GM21367 (cell line): ENCODE data around the gene KRT75.
"Not testable (repeated sequence)": the region's sequence is repeated elsewhere in the genome, so short reads cannot be mapped to it uniquely, and the experiment has no call there.

Source experiments
- ATAC-seq: cut with Tn5 transposase; IDR thresholded peaks from one replicate; pipeline ENCODE4 v1.9.1; 2021; ENCODE audit not compliant: unreplicated experiment

The KRT75 gene

GRCh38 chr12:52434081-52434733, at the start of gene KRT75:
Gene KRT75, minus strand, starts transcription at chr12:52434371. Its CDS starts 67 bp downstream, at chr12:52434304.
- ATAC-seq: no peak

GRCh38 chr12:52480073-52480472, 45.9 kb upstream of the KRT75 start:
- no peak for ATAC-seq

GRCh38 chr12:52477651-52478050, 43.5 kb upstream of the KRT75 start:
- no peak for ATAC-seq

GRCh38 chr12:52474212-52474611, 40.0 kb upstream of the KRT75 start:
- no peak for ATAC-seq

- ATAC-seq: no peak
Measured at GRCh38 chr12:52473768-52474167, 39.6 kb upstream of the KRT75 start, which contains the start of gene KRT6C. Gene KRT6C, minus strand, starts transcription at chr12:52473805. Its CDS starts 68 bp downstream, at chr12:52473737.

- ATAC-seq: no peak
Measured at GRCh38 chr12:52469853-52470252, 35.7 kb upstream of the KRT75 start.

GRCh38 chr12:52464897-52465296, 30.7 kb upstream of the KRT75 start:
- no peak for ATAC-seq

- no peak for ATAC-seq
Measured at GRCh38 chr12:52461693-52462092, 27.5 kb upstream of the KRT75 start.

GRCh38 chr12:52458861-52459260, 24.7 kb upstream of the KRT75 start:
- ATAC-seq: no peak

GRCh38 chr12:52455821-52456220, 21.6 kb upstream of the KRT75 start:
- no peak for ATAC-seq

- ATAC-seq: no peak
Measured at GRCh38 chr12:52454411-52455201, 20.4 kb upstream of the KRT75 start.

GRCh38 chr12:52452101-52452500, 17.9 kb upstream of the KRT75 start, which contains the start of gene KRT6B:
Gene KRT6B, minus strand, starts transcription at chr12:52452146. Its CDS starts 68 bp downstream, at chr12:52452078.
- no peak for ATAC-seq

GRCh38 chr12:52448228-52448627, 14.1 kb upstream of the KRT75 start:
- no peak for ATAC-seq

GRCh38 chr12:52447196-52447595, 13.0 kb upstream of the KRT75 start:
- ATAC-seq: not testable (repeated sequence)

GRCh38 chr12:52446367-52447045, 12.3 kb upstream of the KRT75 start:
- ATAC-seq: no peak

- no peak for ATAC-seq
Measured at GRCh38 chr12:52445876-52446275, 11.7 kb upstream of the KRT75 start.

GRCh38 chr12:52444647-52445595, 10.8 kb upstream of the KRT75 start:
- ATAC-seq: no peak

GRCh38 chr12:52443966-52444365, 9.8 kb upstream of the KRT75 start:
- no peak for ATAC-seq

- no peak for ATAC-seq
Measured at GRCh38 chr12:52442600-52443061, 8.5 kb upstream of the KRT75 start.

- ATAC-seq: no peak
Measured at GRCh38 chr12:52441320-52441911, 7.2 kb upstream of the KRT75 start.
